WTC11 (cell line): Measurements from ENCODE around the gene CYP4X1.
A peak's percentile ranks its signal among the peaks of the same experiment; 100 is the strongest.

Source experiments
- CTCF ChIP-seq: fragments of 200-600 bp; IDR thresholded peaks from 2 replicates; pipeline ENCODE4 v1.8.0; 2022; ENCODE audit warnings: antibody characterized with exemption
- MAX ChIP-seq: sonication (generic); formaldehyde crosslinking; IDR thresholded peaks from 2 replicates; pipeline ENCODE4 v1.8.0; 2022; ENCODE audit warnings: mild to moderate bottlenecking, missing genetic modification reagents
- MLX ChIP-seq: sonication (generic); formaldehyde crosslinking; IDR thresholded peaks from 2 replicates; pipeline ENCODE4 v1.8.1; 2023; ENCODE audit warnings: mild to moderate bottlenecking, missing genetic modification reagents, moderate library complexity
- NFE2L1 ChIP-seq: sonication (generic); formaldehyde crosslinking; IDR thresholded peaks from 2 replicates; pipeline ENCODE4 v1.8.1; 2023; ENCODE audit warnings: missing genetic modification reagents
- NFYB ChIP-seq: sonication (generic); formaldehyde crosslinking; conservative IDR thresholded peaks from 2 replicates; pipeline ENCODE4 v1.8.0; 2022; ENCODE audit warnings: low read depth, missing genetic modification reagents
- SOX15 ChIP-seq: fragments of 250-450 bp; sonication (Bioruptor Pico); IDR thresholded peaks from 2 replicates; pipeline ENCODE4 v1.9.0; 2021; ENCODE audit warnings: mild to moderate bottlenecking
- ZNF121 ChIP-seq: sonication (generic); formaldehyde crosslinking; IDR thresholded peaks from 2 replicates; pipeline ENCODE4 v1.8.0; 2023; ENCODE audit warnings: missing genetic modification reagents
- ZNF281 ChIP-seq: sonication (generic); formaldehyde crosslinking; IDR thresholded peaks from 2 replicates; pipeline ENCODE4 v1.8.0; 2023; ENCODE audit warnings: mild to moderate bottlenecking, missing genetic modification reagents

- TF ChIP-seq ZNF281 (CRISPR knock-in tag) (no peak), CTCF (no peak), MAX (CRISPR knock-in tag) (peak; percentile 33; the same call in 1 of the 2 replicates), NFYB (CRISPR knock-in tag) (no peak), MLX (CRISPR knock-in tag) (no peak), NFE2L1 (CRISPR knock-in tag) (no peak), SOX15 (no peak), ZNF121 (CRISPR knock-in tag) (no peak)
Observed at GRCh38 chr1:47023268-47024140, at the start of gene CYP4X1.
